Gastrocnemius medialis (tissue), 4 donors: ENCODE results near the gene COG7. TPM values are rescaled to one million over a fixed set of nuclear protein-coding genes. Genes with fewer than 3 reads are reported as not detected.

Source experiments
- ATAC-seq, 2 donors: fragments of 150-250 bp; one replicate each; pipeline ENCODE4 v1.9.1; 2016
- DNase-seq, 2 donors: peaks; one replicate each; pipeline ENCODE4 v3.0.0-alpha.2; 2019
- H3K27ac ChIP-seq, 4 donors: fragments of 200-600 bp; sonication (generic); 1 replicate in 1 of 4; 2 replicates in 3 of 4; pipeline ENCODE4 v1.5.1; 2016 to 2018; ENCODE audit warnings: mild to moderate bottlenecking in 2 of 4, moderate library complexity in 1 of 4
- H3K27me3 ChIP-seq, 3 donors: fragments of 200-600 bp; sonication (generic) in 2 of 3; 1 replicate in 1 of 3; 2 replicates in 2 of 3; pipeline versions ENCODE4 v1.5.1 to v1.6.0; 2016 to 2019; ENCODE audit warnings: mild to moderate bottlenecking in 1 of 3, moderate library complexity in 1 of 3
- H3K36me3 ChIP-seq, 2 donors: fragments of 200-600 bp; sonication (generic) in 1 of 2; one replicate each; pipeline ENCODE4 v1.5.1; 2017 to 2018
- H3K4me1 ChIP-seq, 2 donors: fragments of 200-600 bp; sonication (generic) in 1 of 2; one replicate each; pipeline ENCODE4 v1.5.1; 2016 to 2017; ENCODE audit warnings: mild to moderate bottlenecking in 2 of 2
- H3K4me3 ChIP-seq, 4 donors: fragments of 200-600 bp; sonication (generic) in 3 of 4; 1 replicate in 1 of 4; 2 replicates in 3 of 4; pipeline ENCODE4 v1.5.1; 2016 to 2019; ENCODE audit warnings: mild to moderate bottlenecking in 2 of 4
- H3K9me3 ChIP-seq, 3 donors: fragments of 200-600 bp; sonication (generic) in 2 of 3; 1 replicate in 1 of 3; 2 replicates in 2 of 3; pipeline ENCODE4 v1.5.1; 2016 to 2019
- POLR2A ChIP-seq, 2 donors: fragments of 450-650 bp; IDR thresholded peaks; one replicate each; pipeline ENCODE4 v1.6.1; 2017; ENCODE audit warnings: antibody characterized with exemption in 2 of 2, mild to moderate bottlenecking in 2 of 2, moderate library complexity in 2 of 2
- in situ Hi-C, 4 donors: fragments of 200-750 bp; cut with MboI; loops; one replicate each; pipeline versions ENCODE4 v1.15.0 to v1.8.0; 2017; ENCODE audit warnings: low sequenced_read_pairs in 4 of 4
- intact Hi-C: fragments of 100-400 bp; cut with DNase I; formaldehyde crosslinking; loops from one replicate; pipeline ENCODE4 v1.15.1; 2023; ENCODE audit warnings: low total_unique reads
- total RNA-seq, 4 donors: library from RNA; depleted of rRNA; stranded (reverse); fragments of >200 nt; gene quantifications; one replicate each; pipeline versions ENCODE4 v1.1.0 to v1.2.3, GENCODE V29; 2016
- TF ChIP-seq, protein P1 (sequence below), 5 experiments: fragments of 450-650 bp in 3 of 5; fragments of 200-600 bp in 2 of 5; sonication (generic) in 2 of 5; IDR thresholded peaks in 4 of 5; conservative IDR thresholded peaks in 1 of 5; 1 replicate in 4 of 5; 2 replicates in 1 of 5; pipeline ENCODE4 v1.5.1; 2016 to 2019; ENCODE audit warnings: antibody characterized with exemption in 5 of 5, mild to moderate bottlenecking in 3 of 5, moderate library complexity in 3 of 5

COG7 gene
- total RNA-seq, 4 donors from 2014 or later, result 6.6 to 12.9 (median 7.1) TPM

DNA sequence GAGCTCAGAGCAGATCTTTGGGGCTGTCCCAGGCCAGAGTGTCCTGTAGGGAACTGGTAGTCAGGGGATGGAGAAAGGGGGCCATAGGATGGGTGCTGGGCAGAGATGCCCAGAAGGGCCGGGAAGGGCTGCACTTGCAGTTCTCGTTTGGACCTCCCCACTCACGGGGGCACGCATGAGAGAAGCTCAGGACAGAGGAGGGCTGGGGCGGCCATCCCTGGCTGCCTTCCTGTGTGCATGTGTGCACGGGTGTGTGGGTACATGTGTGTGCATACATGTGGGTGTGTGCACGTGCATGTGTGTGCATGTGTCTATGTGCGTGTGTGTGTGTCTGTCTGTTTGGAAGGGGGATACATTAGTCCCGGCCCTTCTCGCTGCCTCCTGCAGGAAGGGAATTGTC, 73.3 kb downstream of the COG7 start:
- TF ChIP-seq, protein P1, sequence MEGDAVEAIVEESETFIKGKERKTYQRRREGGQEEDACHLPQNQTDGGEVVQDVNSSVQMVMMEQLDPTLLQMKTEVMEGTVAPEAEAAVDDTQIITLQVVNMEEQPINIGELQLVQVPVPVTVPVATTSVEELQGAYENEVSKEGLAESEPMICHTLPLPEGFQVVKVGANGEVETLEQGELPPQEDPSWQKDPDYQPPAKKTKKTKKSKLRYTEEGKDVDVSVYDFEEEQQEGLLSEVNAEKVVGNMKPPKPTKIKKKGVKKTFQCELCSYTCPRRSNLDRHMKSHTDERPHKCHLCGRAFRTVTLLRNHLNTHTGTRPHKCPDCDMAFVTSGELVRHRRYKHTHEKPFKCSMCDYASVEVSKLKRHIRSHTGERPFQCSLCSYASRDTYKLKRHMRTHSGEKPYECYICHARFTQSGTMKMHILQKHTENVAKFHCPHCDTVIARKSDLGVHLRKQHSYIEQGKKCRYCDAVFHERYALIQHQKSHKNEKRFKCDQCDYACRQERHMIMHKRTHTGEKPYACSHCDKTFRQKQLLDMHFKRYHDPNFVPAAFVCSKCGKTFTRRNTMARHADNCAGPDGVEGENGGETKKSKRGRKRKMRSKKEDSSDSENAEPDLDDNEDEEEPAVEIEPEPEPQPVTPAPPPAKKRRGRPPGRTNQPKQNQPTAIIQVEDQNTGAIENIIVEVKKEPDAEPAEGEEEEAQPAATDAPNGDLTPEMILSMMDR (IDR thresholded peaks at IDR 0.05 in 4 of 5, conservative IDR thresholded peaks at IDR 0.05 in 1 of 5), result no peak
- TF ChIP-seq POLR2A (IDR thresholded peaks at IDR 0.05), result no peak
- in situ Hi-C loops (no loop called here), intact Hi-C loops (no loop called here)
- Histone ChIP-seq H3K4me3 (no peak overlapping the region), H3K27ac (no peak overlapping the region), H3K4me1 (no peaks in the 10 kb centered on the region), H3K36me3 (no peaks in the 10 kb centered on the region), H3K27me3 (no peaks in the 10 kb centered on the region), H3K9me3 (no peaks in the 10 kb centered on the region)
- ATAC-seq, result no peak
- no peak for DNase-seq

DNA sequence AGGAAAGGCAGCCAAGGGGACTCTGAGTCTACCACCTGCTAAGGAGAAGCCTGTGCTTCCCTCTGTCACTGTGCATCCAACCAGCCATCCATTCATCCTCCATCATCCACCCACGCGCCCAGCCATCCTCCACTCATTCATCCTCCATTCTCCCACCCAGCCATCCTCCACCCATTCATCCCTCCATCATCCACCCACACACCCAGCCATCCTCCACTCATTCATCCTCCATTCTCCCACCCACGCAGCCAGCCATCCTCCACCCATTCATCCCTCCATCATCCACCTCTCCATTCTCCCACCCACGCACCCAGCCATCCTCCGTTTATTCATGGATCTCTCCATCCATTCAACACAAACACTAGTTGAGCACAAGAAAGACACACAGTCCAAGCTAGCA, 74.1 kb downstream of the COG7 start:
- in situ Hi-C loops (no loop called here), intact Hi-C loops (no loop called here)
- H3K9me3 ChIP-seq, result no peaks in the 10 kb centered on the region

DNA sequence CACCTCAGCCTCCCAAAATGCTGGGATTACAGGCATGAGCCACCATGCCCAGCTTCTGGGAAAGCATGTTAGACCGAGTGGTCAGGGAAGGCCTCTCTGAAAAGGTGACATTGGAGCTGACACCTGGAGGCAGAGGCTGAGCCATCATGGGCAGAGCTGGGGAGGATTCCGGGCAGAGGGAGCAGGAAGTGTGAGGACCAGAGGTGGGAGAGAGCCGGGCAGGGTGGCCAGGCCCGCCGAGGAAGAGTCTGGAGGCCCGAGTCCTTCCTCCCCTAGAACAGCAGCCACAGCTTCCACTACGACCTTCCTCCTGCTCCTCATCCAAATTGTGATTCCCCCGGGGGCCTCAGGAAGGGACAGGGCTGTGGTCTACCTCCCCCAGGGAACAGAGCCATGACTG, 74.7 kb downstream of the COG7 start:
- H3K36me3 ChIP-seq, result no peaks in the 10 kb centered on the region
- H3K4me3 ChIP-seq, result no peak overlapping the region
- ATAC-seq (no peak), DNase-seq (no peak)
- H3K4me1 ChIP-seq, result no peaks in the 10 kb centered on the region
- H3K9me3 ChIP-seq, result no peaks in the 10 kb centered on the region
- intact Hi-C loops, result no loop called here
- no peak overlapping the region for H3K27ac ChIP-seq
- in situ Hi-C loops, result no loop called here
- TF ChIP-seq, protein P1 (IDR thresholded peaks at IDR 0.05 in 4 of 5, conservative IDR thresholded peaks at IDR 0.05 in 1 of 5), result no peak
- no peak for TF ChIP-seq POLR2A (IDR thresholded peaks at IDR 0.05)
- H3K27me3 ChIP-seq, result no peaks in the 10 kb centered on the region

More for the DNA sequence above, 74.1 kb downstream of the COG7 start:
- Histone ChIP-seq H3K27ac (no peak overlapping the region), H3K4me1 (no peaks in the 10 kb centered on the region), H3K27me3 (no peaks in the 10 kb centered on the region), H3K4me3 (no peak overlapping the region), H3K36me3 (no peaks in the 10 kb centered on the region)
- no peak for DNase-seq
- ATAC-seq, result no peak
- TF ChIP-seq, protein P1 (IDR thresholded peaks at IDR 0.05 in 4 of 5, conservative IDR thresholded peaks at IDR 0.05 in 1 of 5), result no peak
- TF ChIP-seq POLR2A (IDR thresholded peaks at IDR 0.05), result no peak

DNA sequence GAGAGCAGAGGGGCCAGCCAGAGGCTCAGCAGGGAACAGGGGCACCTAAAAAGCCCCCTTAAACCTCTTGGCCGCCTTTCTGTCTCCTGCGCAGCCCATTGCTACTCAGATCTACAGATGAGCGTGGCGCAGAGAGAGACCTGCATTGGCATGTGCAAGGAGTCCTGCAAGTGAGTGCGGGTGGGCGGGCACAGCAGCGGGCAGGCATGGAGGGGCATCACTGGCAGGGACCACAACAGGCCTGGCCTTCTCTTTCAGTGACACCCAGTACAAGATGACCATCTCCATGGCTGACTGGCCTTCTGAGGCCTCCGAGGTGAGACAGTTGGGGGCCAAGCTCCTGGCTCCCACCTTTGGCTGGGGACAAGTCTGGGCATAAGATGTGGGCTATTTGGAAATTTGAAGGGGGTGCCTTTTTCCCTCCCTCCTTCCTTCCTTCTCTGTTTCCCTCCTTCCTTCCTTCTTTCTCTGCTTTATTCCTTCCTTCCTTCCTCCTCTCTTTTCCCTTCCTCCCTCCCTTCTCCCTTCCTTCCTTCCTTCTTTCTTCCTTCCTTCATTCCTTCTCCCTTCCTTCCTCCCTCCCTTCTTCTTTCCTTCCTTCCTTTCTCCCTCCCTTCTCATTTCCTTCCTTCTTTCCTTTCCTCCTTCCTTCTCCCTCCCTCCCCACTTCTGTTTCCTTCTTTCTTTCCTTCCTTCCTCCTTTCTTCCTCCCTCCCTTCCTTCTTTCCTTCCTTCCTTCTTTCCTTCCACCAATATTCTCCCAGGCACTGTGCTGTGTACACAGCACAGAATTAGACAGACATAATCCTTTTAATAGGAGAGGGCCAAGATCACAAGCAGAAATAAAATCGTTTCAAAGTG, 75.7 kb downstream of the COG7 start:
- no peak overlapping the region for H3K27ac ChIP-seq
- intact Hi-C loops, result no loop called here

More for the DNA sequence above, 75.7 kb downstream of the COG7 start:
- in situ Hi-C loops, result no loop called here
- Histone ChIP-seq H3K36me3 (no peaks in the 10 kb centered on the region), H3K4me1 (no peaks in the 10 kb centered on the region), H3K4me3 (no peak overlapping the region), H3K27me3 (no peaks in the 10 kb centered on the region), H3K9me3 (no peaks in the 10 kb centered on the region)
- no peak for DNase-seq
- TF ChIP-seq, protein P1 (IDR thresholded peaks at IDR 0.05 in 4 of 5, conservative IDR thresholded peaks at IDR 0.05 in 1 of 5), result no peak
- no peak for TF ChIP-seq POLR2A (IDR thresholded peaks at IDR 0.05)
- ATAC-seq, result no peak
